OCI-LY1 (cell line): ENCODE measurements around the gene ATP5F1D.

ENCODE experiments used
- H2AFZ ChIP-seq: fragments of 200-600 bp; sonication (generic), shearing (Covaris generic); 2 replicates; pipeline ENCODE4 v1.6.0; 2014; ENCODE audit warnings: antibody characterized with exemption, mild to moderate bottlenecking, low read length
- H3F3A ChIP-seq: fragments of 200-600 bp; sonication (generic), shearing (Covaris generic); 2 replicates; pipeline ENCODE4 v1.6.0; 2014; ENCODE audit warnings: mild to moderate bottlenecking, antibody characterized with exemption, low read length, moderate library complexity; ENCODE audit not compliant: insufficient read depth
- H3K27ac ChIP-seq: fragments of 200-600 bp; sonication (generic); 2 replicates; pipeline ENCODE4 v1.5.1; 2014; ENCODE audit warnings: low read length, mixed run types, mild to moderate bottlenecking, low read depth; ENCODE audit not compliant: poor library complexity, severe bottlenecking
- H3K27me3 ChIP-seq: fragments of 200-600 bp; sonication (generic); 2 replicates; pipeline ENCODE4 v1.6.0; 2014; ENCODE audit warnings: antibody characterized with exemption, mild to moderate bottlenecking, low read length, moderate library complexity; ENCODE audit not compliant: insufficient read depth
- H3K36me3 ChIP-seq: fragments of 200-600 bp; sonication (generic); 2 replicates; pipeline ENCODE4 v1.6.1; 2014; ENCODE audit warnings: mild to moderate bottlenecking, antibody characterized with exemption, low read length, moderate library complexity, mixed read lengths; ENCODE audit not compliant: insufficient read depth
- H3K4me1 ChIP-seq: fragments of 200-600 bp; sonication (generic); 2 replicates; pipeline ENCODE4 v1.5.1; 2014; ENCODE audit warnings: mild to moderate bottlenecking, low read length, moderate library complexity; ENCODE audit not compliant: insufficient read depth, severe bottlenecking
- H3K4me2 ChIP-seq: fragments of 200-600 bp; sonication (generic), shearing (Covaris generic); 2 replicates; pipeline ENCODE4 v1.6.1; 2014; ENCODE audit warnings: low read length
- H3K4me3 ChIP-seq: fragments of 200-600 bp; sonication (generic); 2 replicates; pipeline ENCODE4 v1.5.1; 2014; ENCODE audit warnings: low read length, low read depth, mild to moderate bottlenecking, mixed read lengths; ENCODE audit not compliant: poor library complexity, severe bottlenecking
- H3K79me2 ChIP-seq: fragments of 200-600 bp; shearing (Covaris generic); 2 replicates; pipeline ENCODE4 v1.6.1; 2016; ENCODE audit warnings: mixed run types, low read length, mixed read lengths; ENCODE audit not compliant: insufficient read depth
- H3K9ac ChIP-seq: fragments of 200-600 bp; sonication (generic), shearing (Covaris generic); 2 replicates; pipeline ENCODE4 v1.6.1; 2014; ENCODE audit warnings: mild to moderate bottlenecking, low read length, mixed read lengths
- H3K9me2 ChIP-seq: fragments of 200-600 bp; sonication (generic), shearing (Covaris generic); 2 replicates; pipeline ENCODE4 v1.6.1; 2014; ENCODE audit warnings: low read depth, mild to moderate bottlenecking, low read length, mixed read lengths
- H3K9me3 ChIP-seq: fragments of 200-600 bp; shearing (Covaris generic); 2 replicates; pipeline ENCODE4 v1.6.1; 2014; ENCODE audit warnings: low read length, mixed read lengths
- H4K20me1 ChIP-seq: fragments of 200-600 bp; sonication (generic), shearing (Covaris generic); 2 replicates; pipeline ENCODE4 v1.6.0; 2016; ENCODE audit warnings: mild to moderate bottlenecking, low read length; ENCODE audit not compliant: insufficient read depth
- EZH2 ChIP-seq: fragments of 200-600 bp; sonication (generic), shearing (Covaris generic); IDR thresholded peaks from 2 replicates; pipeline ENCODE4 v1.8.0; 2017; ENCODE audit warnings: borderline replicate concordance, mixed run types, mild to moderate bottlenecking, antibody characterized with exemption, low read length, moderate library complexity, mixed read lengths
- TF ChIP-seq, protein P1 (sequence below): fragments of 200-600 bp; sonication (generic), shearing (Covaris generic); IDR thresholded peaks from 2 replicates; pipeline ENCODE4 v1.5.1; 2017; ENCODE audit warnings: mild to moderate bottlenecking, antibody characterized with exemption, low read length, moderate library complexity, mixed read lengths

ATP5F1D gene

DNA sequence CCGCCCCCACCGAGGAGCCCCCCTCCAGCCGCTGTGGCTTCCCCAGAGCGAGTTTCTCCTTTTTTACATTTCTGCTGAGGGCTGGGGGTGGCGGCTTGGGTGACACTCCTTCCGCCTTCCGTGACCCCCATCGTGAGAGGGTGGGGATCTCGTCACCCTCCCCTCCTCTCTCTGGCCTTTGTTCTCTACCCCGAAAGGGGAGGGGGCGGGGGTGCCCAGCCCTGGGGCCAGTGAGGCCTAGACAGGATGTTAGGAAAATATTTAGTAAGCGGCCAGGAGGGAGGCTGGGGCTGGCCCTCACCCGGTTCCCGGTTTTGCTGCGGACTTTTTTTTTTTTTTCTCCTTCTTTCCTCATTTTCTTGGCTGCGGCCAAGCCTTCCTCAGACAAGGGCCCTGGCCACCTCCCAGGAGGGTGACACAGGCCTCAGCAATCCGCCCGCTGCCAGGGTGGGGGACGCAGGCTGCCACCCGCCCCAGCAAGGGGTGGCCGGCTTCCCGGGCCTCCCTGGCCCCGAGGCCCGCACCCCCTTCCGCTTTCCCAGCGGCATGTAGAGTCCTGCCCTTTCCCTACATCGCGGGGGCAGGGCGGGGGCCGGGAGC lies 10.8 kb downstream of the ATP5F1D start:
- H3F3A ChIP-seq = no peaks in the 10 kb centered on the region
- peak overlapping the region; percentile 76 for H3K4me3 ChIP-seq
- H3K27ac ChIP-seq = peak overlapping the region; percentile 95
- H3K9me2 ChIP-seq = no peaks in the 10 kb centered on the region
- peaks cover 22% of the 10 kb centered on the region for H3K4me1 ChIP-seq
- H3K36me3 ChIP-seq = peaks cover 42% of the 10 kb centered on the region
- H3K4me2 ChIP-seq = peak overlapping the region; percentile 85
- no peaks in the 10 kb centered on the region for H4K20me1 ChIP-seq
- no peak for TF ChIP-seq EZH2
- TF ChIP-seq, protein P1, sequence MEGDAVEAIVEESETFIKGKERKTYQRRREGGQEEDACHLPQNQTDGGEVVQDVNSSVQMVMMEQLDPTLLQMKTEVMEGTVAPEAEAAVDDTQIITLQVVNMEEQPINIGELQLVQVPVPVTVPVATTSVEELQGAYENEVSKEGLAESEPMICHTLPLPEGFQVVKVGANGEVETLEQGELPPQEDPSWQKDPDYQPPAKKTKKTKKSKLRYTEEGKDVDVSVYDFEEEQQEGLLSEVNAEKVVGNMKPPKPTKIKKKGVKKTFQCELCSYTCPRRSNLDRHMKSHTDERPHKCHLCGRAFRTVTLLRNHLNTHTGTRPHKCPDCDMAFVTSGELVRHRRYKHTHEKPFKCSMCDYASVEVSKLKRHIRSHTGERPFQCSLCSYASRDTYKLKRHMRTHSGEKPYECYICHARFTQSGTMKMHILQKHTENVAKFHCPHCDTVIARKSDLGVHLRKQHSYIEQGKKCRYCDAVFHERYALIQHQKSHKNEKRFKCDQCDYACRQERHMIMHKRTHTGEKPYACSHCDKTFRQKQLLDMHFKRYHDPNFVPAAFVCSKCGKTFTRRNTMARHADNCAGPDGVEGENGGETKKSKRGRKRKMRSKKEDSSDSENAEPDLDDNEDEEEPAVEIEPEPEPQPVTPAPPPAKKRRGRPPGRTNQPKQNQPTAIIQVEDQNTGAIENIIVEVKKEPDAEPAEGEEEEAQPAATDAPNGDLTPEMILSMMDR = no peak
- peak overlapping the region; percentile 91 for H3K9ac ChIP-seq
- no peaks in the 10 kb centered on the region for H3K27me3 ChIP-seq
- no peaks in the 10 kb centered on the region for H3K9me3 ChIP-seq
- no peaks in the 10 kb centered on the region for H3K79me2 ChIP-seq
- H2AFZ ChIP-seq = no peak overlapping the region

- H3K4me1 ChIP-seq = peaks cover 29% of the 10 kb centered on the region
- H2AFZ ChIP-seq = no peak overlapping the region
- no peaks in the 10 kb centered on the region for H3K9me3 ChIP-seq
- peak overlapping the region; percentile 91 for H3K9ac ChIP-seq
- H3K4me3 ChIP-seq = peak overlapping the region; percentile 76
- H4K20me1 ChIP-seq = no peaks in the 10 kb centered on the region
- H3K27me3 ChIP-seq = no peaks in the 10 kb centered on the region
- H3K79me2 ChIP-seq = no peaks in the 10 kb centered on the region
- no peaks in the 10 kb centered on the region for H3K9me2 ChIP-seq
- H3F3A ChIP-seq = no peaks in the 10 kb centered on the region
- peak overlapping the region; percentile 85 for H3K4me2 ChIP-seq
- H3K36me3 ChIP-seq = peaks cover 48% of the 10 kb centered on the region
- H3K27ac ChIP-seq = peak overlapping the region; percentile 95
- no peak for TF ChIP-seq EZH2
- TF ChIP-seq, protein P1 = no peak
Measured at GRCh38 chr19:1252821-1253513, 11.4 kb downstream of the ATP5F1D start.

- H3K4me1 ChIP-seq = peaks cover 35% of the 10 kb centered on the region
- H3F3A ChIP-seq = no peaks in the 10 kb centered on the region
- peaks cover 52% of the 10 kb centered on the region for H3K36me3 ChIP-seq
- no peaks in the 10 kb centered on the region for H3K9me3 ChIP-seq
- peak overlapping the region; percentile 76 for H3K4me3 ChIP-seq
- H3K27ac ChIP-seq = peak overlapping the region; percentile 95
- no peaks in the 10 kb centered on the region for H3K9me2 ChIP-seq
- H3K79me2 ChIP-seq = no peaks in the 10 kb centered on the region
- no peaks in the 10 kb centered on the region for H3K27me3 ChIP-seq
- H3K9ac ChIP-seq = peak overlapping the region; percentile 91; the same call in 1 of the 2 replicates
- peak overlapping the region; percentile 85; the same call in 1 of the 2 replicates for H3K4me2 ChIP-seq
- TF ChIP-seq EZH2 = no peak
- TF ChIP-seq, protein P1 = no peak
- H2AFZ ChIP-seq = no peak overlapping the region
- H4K20me1 ChIP-seq = no peaks in the 10 kb centered on the region
Measured at GRCh38 chr19:1253514-1254080, 12.0 kb downstream of the ATP5F1D start.
